Measurements from ENCODE around the gene PYM1. TPM values are rescaled to one million over a fixed set of nuclear protein-coding genes. Genes with fewer than 3 reads are reported as not detected.

PYM1 gene
- total and polyA plus RNA-seq, 2 of the 13 experiments (the other 11 are each of a cell fraction or from before 2014, with no cell fraction given): 44.0 to 51.8 TPM

DNA sequence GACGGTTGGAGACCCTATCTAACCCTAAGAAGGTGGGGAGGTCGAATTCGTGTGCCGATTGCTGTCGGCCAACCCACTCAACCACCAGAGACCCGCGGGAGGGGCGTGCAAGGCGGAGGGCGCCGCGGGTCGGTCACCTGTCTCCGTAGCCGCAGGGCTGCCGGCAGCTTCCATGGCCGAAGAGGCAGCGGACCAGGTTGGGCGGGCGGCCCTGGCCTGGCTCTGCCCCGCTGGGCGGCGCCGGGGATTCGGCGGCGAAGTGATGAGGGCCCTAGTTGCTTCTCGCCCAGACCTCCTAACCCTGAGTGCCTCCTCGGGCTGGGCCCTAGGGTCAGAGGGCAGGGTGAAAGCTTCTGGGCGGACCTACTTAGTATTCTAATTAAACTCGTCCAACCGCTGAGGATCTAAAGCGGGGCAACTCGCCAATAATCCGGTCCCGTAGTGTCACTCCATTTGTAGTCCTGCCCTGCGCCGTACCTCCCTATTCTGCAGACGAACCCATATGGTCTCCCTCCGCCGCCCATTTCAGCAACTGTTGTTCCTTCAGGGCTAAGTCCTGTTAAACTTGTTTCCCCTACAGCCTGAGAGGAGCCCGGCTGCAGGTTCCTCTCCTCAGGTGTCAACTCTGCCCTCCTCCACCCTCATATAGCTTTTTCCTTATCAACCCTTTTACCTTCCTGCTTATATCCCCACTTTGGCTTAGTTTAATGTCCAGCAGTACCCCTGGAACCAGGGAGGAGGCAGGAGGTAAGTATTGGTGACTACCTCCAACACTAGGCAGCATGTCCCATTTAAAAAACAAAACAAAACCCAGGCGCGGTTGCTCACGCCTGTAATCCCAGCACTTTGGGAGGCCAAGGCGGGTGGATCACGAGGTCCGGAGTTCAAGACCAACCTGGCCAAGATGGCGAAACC lies at the start of gene PYM1 (continued):
- TF ChIP-seq AGO2 (optimal IDR thresholded peaks at IDR 0.05; ENCODE audit: low read depth, low read length) (peak; percentile 91), ZNF619 (CRISPR knock-in tag; IDR thresholded peaks at IDR 0.05) (peak; percentile 51; the same call in 1 of the 2 replicates), FOXA3 (CRISPR knock-in tag; IDR thresholded peaks at IDR 0.05) (0 out of 2 replicates have a peak, but pooled peaks have one; percentile 5), ONECUT2 (CRISPR knock-in tag; IDR thresholded peaks at IDR 0.05) (no peak), NFYC (CRISPR knock-in tag; IDR thresholded peaks at IDR 0.05) (peak; percentile 54; the same call in 1 of the 2 replicates), ZFP62 (CRISPR knock-in tag; IDR thresholded peaks at IDR 0.05) (no peak), SALL1 (CRISPR knock-in tag; IDR thresholded peaks at IDR 0.05) (peak; percentile 45; the same call in 1 of the 2 replicates), ZNF180 (CRISPR knock-in tag; IDR thresholded peaks at IDR 0.05; ENCODE audit: borderline replicate concordance, low read depth) (no peak), NFATC3 (CRISPR knock-in tag; IDR thresholded peaks at IDR 0.05) (peak; percentile 81; the same call in 1 of the 2 replicates), ZNF224 (CRISPR knock-in tag; IDR thresholded peaks at IDR 0.05) (peak; percentile 60; the same call in 1 of the 2 replicates), HMG20B (CRISPR knock-in tag; conservative IDR thresholded peaks at IDR 0.05) (no peak), ZNF431 (CRISPR knock-in tag; IDR thresholded peaks at IDR 0.05; ENCODE audit: borderline replicate concordance, low read depth) (peak; percentile 66; the same call in 1 of the 2 replicates), ZNF558 (CRISPR knock-in tag; IDR thresholded peaks at IDR 0.05; ENCODE audit: borderline replicate concordance) (peak; percentile 69; the same call in 1 of the 2 replicates), MXI1 (IDR thresholded peaks at IDR 0.05; ENCODE audit: borderline replicate concordance, low read depth, low read length) (0 out of 3 replicates have a peak, but pooled peaks have one; percentile 41)
- TF ChIP-seq, protein P1, sequence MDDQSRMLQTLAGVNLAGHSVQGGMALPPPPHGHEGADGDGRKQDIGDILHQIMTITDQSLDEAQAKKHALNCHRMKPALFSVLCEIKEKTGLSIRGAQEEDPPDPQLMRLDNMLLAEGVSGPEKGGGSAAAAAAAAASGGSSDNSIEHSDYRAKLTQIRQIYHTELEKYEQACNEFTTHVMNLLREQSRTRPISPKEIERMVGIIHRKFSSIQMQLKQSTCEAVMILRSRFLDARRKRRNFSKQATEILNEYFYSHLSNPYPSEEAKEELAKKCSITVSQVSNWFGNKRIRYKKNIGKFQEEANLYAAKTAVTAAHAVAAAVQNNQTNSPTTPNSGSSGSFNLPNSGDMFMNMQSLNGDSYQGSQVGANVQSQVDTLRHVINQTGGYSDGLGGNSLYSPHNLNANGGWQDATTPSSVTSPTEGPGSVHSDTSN (CRISPR knock-in tag; IDR thresholded peaks at IDR 0.05; ENCODE audit: borderline replicate concordance): no peak
- TF ChIP-seq, protein P2, sequence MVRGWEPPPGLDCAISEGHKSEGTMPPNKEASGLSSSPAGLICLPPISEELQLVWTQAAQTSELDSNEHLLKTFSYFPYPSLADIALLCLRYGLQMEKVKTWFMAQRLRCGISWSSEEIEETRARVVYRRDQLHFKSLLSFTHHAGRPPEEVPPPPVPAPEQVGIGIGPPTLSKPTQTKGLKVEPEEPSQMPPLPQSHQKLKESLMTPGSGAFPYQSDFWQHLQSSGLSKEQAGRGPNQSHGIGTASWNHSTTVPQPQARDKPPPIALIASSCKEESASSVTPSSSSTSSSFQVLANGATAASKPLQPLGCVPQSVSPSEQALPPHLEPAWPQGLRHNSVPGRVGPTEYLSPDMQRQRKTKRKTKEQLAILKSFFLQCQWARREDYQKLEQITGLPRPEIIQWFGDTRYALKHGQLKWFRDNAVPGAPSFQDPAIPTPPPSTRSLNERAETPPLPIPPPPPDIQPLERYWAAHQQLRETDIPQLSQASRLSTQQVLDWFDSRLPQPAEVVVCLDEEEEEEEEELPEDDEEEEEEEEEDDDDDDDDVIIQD (CRISPR knock-in tag; IDR thresholded peaks at IDR 0.05; ENCODE audit: low read depth): peak; percentile 42; the same call in 1 of the 2 replicates
- TF ChIP-seq, protein P3, sequence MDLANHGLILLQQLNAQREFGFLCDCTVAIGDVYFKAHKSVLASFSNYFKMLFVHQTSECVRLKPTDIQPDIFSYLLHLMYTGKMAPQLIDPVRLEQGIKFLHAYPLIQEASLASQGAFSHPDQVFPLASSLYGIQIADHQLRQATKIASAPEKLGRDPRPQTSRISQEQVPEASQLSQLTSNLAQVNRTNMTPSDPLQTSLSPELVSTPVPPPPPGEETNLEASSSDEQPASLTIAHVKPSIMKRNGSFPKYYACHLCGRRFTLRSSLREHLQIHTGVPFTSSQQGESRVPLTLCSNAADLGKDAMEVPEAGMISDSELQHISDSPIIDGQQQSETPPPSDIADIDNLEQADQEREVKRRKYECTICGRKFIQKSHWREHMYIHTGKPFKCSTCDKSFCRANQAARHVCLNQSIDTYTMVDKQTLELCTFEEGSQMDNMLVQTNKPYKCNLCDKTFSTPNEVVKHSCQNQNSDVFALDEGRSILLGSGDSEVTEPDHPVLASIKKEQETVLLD (CRISPR knock-in tag; IDR thresholded peaks at IDR 0.05; ENCODE audit: low read depth): no peak; the same call in 1 of the 2 replicates
- TF ChIP-seq, protein P4, sequence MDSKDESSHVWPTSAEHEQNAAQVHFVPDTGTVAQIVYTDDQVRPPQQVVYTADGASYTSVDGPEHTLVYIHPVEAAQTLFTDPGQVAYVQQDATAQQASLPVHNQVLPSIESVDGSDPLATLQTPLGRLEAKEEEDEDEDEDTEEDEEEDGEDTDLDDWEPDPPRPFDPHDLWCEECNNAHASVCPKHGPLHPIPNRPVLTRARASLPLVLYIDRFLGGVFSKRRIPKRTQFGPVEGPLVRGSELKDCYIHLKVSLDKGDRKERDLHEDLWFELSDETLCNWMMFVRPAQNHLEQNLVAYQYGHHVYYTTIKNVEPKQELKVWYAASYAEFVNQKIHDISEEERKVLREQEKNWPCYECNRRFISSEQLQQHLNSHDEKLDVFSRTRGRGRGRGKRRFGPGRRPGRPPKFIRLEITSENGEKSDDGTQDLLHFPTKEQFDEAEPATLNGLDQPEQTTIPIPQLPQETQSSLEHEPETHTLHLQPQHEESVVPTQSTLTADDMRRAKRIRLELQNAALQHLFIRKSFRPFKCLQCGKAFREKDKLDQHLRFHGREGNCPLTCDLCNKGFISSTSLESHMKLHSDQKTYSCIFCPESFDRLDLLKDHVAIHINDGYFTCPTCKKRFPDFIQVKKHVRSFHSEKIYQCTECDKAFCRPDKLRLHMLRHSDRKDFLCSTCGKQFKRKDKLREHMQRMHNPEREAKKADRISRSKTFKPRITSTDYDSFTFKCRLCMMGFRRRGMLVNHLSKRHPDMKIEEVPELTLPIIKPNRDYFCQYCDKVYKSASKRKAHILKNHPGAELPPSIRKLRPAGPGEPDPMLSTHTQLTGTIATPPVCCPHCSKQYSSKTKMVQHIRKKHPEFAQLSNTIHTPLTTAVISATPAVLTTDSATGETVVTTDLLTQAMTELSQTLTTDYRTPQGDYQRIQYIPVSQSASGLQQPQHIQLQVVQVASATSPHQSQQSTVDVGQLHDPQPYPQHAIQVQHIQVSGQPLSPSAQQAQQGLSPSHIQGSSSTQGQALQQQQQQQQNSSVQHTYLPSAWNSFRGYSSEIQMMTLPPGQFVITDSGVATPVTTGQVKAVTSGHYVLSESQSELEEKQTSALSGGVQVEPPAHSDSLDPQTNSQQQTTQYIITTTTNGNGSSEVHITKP (CRISPR knock-in tag; IDR thresholded peaks at IDR 0.05; ENCODE audit: low read depth): no peak
- TF ChIP-seq, protein P5, sequence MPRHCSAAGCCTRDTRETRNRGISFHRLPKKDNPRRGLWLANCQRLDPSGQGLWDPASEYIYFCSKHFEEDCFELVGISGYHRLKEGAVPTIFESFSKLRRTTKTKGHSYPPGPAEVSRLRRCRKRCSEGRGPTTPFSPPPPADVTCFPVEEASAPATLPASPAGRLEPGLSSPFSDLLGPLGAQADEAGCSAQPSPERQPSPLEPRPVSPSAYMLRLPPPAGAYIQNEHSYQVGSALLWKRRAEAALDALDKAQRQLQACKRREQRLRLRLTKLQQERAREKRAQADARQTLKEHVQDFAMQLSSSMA (CRISPR knock-in tag; IDR thresholded peaks at IDR 0.05): no peak

Measured in HepG2 (cell line).